ENCODE measurements around the gene TALDO1.

- TF ChIP-seq CTCF (IDR thresholded peaks at IDR 0.05) (no peak), POLR2A (IDR thresholded peaks at IDR 0.05) (no peak)
Measured at GRCh38 chr11:729492-730074, 17.7 kb upstream of the TALDO1 start.
